A673 (cell line): ENCODE data around the gene PARN. TPM values are rescaled to one million over a fixed set of nuclear protein-coding genes. Genes with fewer than 3 reads are reported as not detected.
"Not testable (repeated sequence)": the region's sequence is repeated elsewhere in the genome, so short reads cannot be mapped to it uniquely, and the experiment has no call there.

Experiments
- BruUV-seq: library from RNA; stranded (reverse); fragments of 400-500 nt; replicated peaks from 2 replicates; lab custom pipeline; 2021; lab: Mats Ljungman, UMichigan
- CTCF ChIA-PET: fragments of 300-600 bp; sonication (Branson Sonifier 250); formaldehyde crosslinking; loops from one replicate; lab custom pipeline; 2022; ENCODE audit warnings: antibody characterized with exemption; lab: Charles Lee
- POLR2A ChIA-PET: fragments of 300-600 bp; sonication (Branson Sonifier 250); formaldehyde crosslinking; loops from one replicate; lab custom pipeline; 2022; ENCODE audit warnings: antibody characterized with exemption; ENCODE audit not compliant: low non-redundant PET; lab: Charles Lee
- DNase-seq: peaks from one replicate; pipeline ENCODE4 v3.0.0-alpha.2; 2015; ENCODE audit warnings: low spot score
- H3K27ac ChIP-seq: fragments of 200-600 bp; sonication (generic); 2 replicates; pipeline ENCODE4 v1.5.1; 2016; ENCODE audit warnings: mixed run types, low read depth, mild to moderate bottlenecking, mixed read lengths, antibody characterized with exemption, low read length; ENCODE audit not compliant: poor library complexity, severe bottlenecking
- H3K27me3 ChIP-seq: fragments of 200-600 bp; sonication (generic); replicated peaks from 2 replicates; pipeline ENCODE4 v1.6.1; 2017; ENCODE audit warnings: mixed run types, low read depth, mild to moderate bottlenecking, mixed read lengths, antibody characterized with exemption, low read length; ENCODE audit not compliant: insufficient read depth, poor library complexity
- H3K36me3 ChIP-seq: fragments of 200-600 bp; sonication (generic); 2 replicates; pipeline ENCODE4 v1.6.1; 2016; ENCODE audit warnings: mixed run types, mild to moderate bottlenecking, mixed read lengths, antibody characterized with exemption, low read length; ENCODE audit not compliant: insufficient read depth, poor library complexity, severe bottlenecking
- H3K4me1 ChIP-seq: fragments of 200-600 bp; sonication (generic); 2 replicates; pipeline ENCODE4 v1.6.1; 2017; ENCODE audit warnings: mixed run types, mild to moderate bottlenecking, mixed read lengths, antibody characterized with exemption, low read length; ENCODE audit not compliant: insufficient read depth, poor library complexity, severe bottlenecking
- H3K4me3 ChIP-seq: fragments of 200-600 bp; sonication (generic); 2 replicates; pipeline ENCODE4 v1.5.1; 2016; ENCODE audit warnings: low read depth, mixed run types, mild to moderate bottlenecking, mixed read lengths, low read length; ENCODE audit not compliant: poor library complexity, severe bottlenecking
- H3K9me3 ChIP-seq: fragments of 200-600 bp; sonication (generic); 2 replicates; pipeline ENCODE4 v1.6.1; 2016; ENCODE audit warnings: mixed run types, low read depth, mild to moderate bottlenecking, mixed read lengths, antibody characterized with exemption, low read length; ENCODE audit not compliant: poor library complexity, severe bottlenecking
- EZH2 ChIP-seq: fragments of 200-600 bp; sonication (generic); IDR thresholded peaks from 2 replicates; pipeline ENCODE4 v1.6.1; 2017; ENCODE audit warnings: borderline replicate concordance, low read depth, mild to moderate bottlenecking, mixed read lengths, antibody characterized with exemption, low read length; ENCODE audit not compliant: poor library complexity, severe bottlenecking
- intact Hi-C: fragments of 100-400 bp; cut with micrococcal nuclease; formaldehyde crosslinking; loops from one replicate; pipeline ENCODE4 v1.10.0; 2022; ENCODE audit not compliant: unreplicated experiment
- total RNA-seq: library from RNA; stranded (reverse); gene quantifications from 2 replicates; pipeline ENCODE4 v1.2.3, GENCODE V29; 2021
- TF ChIP-seq, protein P1 (sequence below): fragments of 300-800, 200-600 bp; sonication (generic); conservative IDR thresholded peaks from 2 replicates; pipeline ENCODE4 v1.5.1; 2017; ENCODE audit warnings: low read depth, mild to moderate bottlenecking, antibody characterized with exemption, low read length, moderate library complexity, mixed read lengths

Gene PARN
- total RNA-seq, 1 experiment from 2014 or later, result 37.5 TPM

DNA sequence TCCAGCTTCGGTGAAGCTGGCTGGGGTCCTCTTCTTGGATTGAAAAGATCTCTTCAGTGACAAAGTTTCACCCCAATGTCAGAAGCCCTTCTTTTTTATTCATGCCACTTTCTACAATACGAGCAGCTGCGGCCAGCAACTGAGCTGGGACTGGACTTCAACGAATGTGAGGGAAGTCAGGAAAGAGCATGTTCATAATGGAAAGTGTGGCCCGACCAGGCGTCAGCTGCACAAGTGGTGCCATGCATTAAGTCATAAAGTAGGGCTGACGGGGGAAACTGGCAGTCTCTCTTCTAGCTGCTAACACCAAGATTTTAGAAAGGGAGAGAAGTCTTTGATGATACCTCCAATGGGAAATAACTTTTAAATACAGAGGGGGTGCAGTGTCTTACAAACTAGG lies 192.6 kb downstream of the PARN start:
- H3K9me3 ChIP-seq, result no peaks in the 10 kb centered on the region
- ChIA-PET CTCF (no interaction called here), POLR2A (no interaction called here)
- TF ChIP-seq, protein P1, sequence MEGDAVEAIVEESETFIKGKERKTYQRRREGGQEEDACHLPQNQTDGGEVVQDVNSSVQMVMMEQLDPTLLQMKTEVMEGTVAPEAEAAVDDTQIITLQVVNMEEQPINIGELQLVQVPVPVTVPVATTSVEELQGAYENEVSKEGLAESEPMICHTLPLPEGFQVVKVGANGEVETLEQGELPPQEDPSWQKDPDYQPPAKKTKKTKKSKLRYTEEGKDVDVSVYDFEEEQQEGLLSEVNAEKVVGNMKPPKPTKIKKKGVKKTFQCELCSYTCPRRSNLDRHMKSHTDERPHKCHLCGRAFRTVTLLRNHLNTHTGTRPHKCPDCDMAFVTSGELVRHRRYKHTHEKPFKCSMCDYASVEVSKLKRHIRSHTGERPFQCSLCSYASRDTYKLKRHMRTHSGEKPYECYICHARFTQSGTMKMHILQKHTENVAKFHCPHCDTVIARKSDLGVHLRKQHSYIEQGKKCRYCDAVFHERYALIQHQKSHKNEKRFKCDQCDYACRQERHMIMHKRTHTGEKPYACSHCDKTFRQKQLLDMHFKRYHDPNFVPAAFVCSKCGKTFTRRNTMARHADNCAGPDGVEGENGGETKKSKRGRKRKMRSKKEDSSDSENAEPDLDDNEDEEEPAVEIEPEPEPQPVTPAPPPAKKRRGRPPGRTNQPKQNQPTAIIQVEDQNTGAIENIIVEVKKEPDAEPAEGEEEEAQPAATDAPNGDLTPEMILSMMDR, result no peak
- no peak overlapping the region for H3K27ac ChIP-seq
- H3K36me3 ChIP-seq, result no peaks in the 10 kb centered on the region
- no peak overlapping the region for H3K4me3 ChIP-seq
- no peaks in the 10 kb centered on the region for H3K27me3 ChIP-seq
- H3K4me1 ChIP-seq, result no peaks in the 10 kb centered on the region
- no TSS peak for BruUV-seq
- intact Hi-C loops, result no loop called here
- DNase-seq, result no peak

DNA sequence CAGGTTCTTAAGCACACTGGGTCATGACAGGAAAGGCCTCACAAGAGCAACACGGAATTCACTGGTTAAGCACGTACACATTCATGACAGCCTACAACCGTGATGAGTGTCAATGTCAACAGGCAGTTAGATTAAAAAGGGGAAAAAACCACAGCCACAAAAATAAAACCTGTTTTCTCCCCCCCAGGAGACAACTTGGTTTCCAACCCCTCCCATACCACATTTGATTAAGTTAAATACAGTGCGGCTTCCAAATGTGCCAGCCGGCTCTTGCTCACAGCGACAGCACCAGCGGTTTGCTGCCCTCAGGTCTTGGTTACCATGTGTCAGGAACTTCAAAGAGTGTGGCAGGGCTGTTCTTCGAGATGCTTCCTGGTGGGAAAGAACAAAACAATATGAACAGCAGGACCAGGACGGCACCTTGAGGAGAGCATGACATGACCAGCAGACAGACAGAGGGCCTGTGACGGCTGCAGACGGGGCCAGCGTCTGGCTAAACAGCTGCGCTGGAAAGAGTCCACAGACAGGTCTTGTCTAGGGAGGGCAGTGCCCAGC lies 193.6 kb downstream of the PARN start:
- Histone ChIP-seq H3K27ac (no peak overlapping the region), H3K27me3 (no peaks in the 10 kb centered on the region), H3K36me3 (no peaks in the 10 kb centered on the region), H3K9me3 (no peaks in the 10 kb centered on the region), H3K4me3 (no peak overlapping the region), H3K4me1 (no peaks in the 10 kb centered on the region)
- TF ChIP-seq, protein P1, result no peak
- TF ChIP-seq EZH2, result no peak
- intact Hi-C loops, result no loop called here
- BruUV-seq, result no TSS peak
- DNase-seq, result no peak
- POLR2A ChIA-PET, result no interaction called here
- CTCF ChIA-PET, result no interaction called here

DNA sequence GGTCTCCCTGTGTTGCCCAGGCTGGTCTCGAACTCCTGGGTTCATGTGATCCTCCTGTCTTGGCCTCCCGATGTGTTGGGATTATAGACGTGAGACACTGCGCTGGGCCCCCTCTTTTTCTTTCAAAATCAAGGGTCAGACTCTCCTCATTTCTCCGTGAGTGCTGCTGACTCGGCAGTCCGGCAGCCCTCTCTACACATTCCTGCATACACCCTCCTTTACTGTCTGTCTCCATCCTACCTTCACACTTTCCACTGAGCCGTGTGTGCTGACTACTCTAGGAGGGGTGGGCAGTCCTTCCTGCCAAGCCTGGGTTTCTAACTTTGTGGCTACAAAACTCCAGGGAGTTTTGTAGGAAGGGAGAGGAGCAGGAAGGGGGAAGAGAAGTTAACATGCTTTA lies 195.2 kb downstream of the PARN start:
- no peak for DNase-seq
- Histone ChIP-seq H3K27me3 (no peaks in the 10 kb centered on the region), H3K27ac (no peak overlapping the region), H3K9me3 (no peaks in the 10 kb centered on the region), H3K36me3 (no peaks in the 10 kb centered on the region), H3K4me1 (no peaks in the 10 kb centered on the region), H3K4me3 (no peak overlapping the region)
- intact Hi-C loops, result no loop called here
- no TSS peak for BruUV-seq
- ChIA-PET POLR2A (no interaction called here), CTCF (no interaction called here)
- no peak for TF ChIP-seq EZH2
- TF ChIP-seq, protein P1, result no peak

DNA sequence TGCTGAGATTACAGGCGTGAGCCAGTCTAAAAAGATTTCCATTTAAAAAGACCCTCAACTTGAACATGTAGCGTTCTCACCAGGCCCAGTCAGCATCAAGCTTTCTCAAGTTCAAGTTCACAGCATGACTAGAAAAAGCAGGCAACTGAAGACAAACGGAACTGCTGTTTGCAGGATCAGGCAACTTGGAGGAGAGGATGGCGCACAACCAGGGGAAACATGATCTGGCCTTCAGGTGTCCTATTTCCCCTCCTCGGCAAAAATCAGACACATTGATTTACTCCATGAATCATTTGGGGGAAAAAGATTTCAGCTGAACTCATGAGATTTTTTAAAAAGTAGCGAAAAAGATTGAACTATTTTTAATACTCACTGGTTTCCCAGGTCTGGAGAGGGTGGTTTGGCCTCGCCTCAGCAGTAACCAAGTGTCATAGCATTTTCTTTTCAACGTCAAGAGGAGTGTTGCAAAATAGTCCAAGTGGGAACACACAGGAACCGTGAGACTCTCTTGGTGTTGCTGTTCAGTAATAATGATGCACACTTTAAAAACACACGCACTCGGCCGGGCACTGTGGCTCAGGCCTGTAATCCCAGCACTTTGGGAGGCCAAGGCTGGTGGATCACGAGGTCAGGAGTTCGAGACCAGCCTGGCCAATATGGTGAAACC lies 201.0 kb downstream of the PARN start:
- H3K27ac ChIP-seq, H3K4me1 ChIP-seq, H3K4me3 ChIP-seq, BruUV-seq, intact Hi-C loops, H3K9me3 ChIP-seq, H3K36me3 ChIP-seq, H3K27me3 ChIP-seq, CTCF ChIA-PET, DNase-seq: not testable (repeated sequence)
- POLR2A ChIA-PET, result interaction anchor here (0.6 kb wide), 1 partner anchor 10 kb away, joined by 4 read pairs; no protein-coding TSS in a partner anchor
